GM23338 (cell line): ENCODE measurements around the gene RTN4RL1. TPM values are rescaled to one million over a fixed set of nuclear protein-coding genes. Genes with fewer than 3 reads are reported as not detected.

Experiments used
- ATAC-seq: fragments of 200-7000 bp; cut with Tn5 transposase; 3 replicates; pipeline ENCODE4 v1.9.1; 2020
- DNase-seq: peaks from one replicate; pipeline ENCODE4 v3.0.0-alpha.2; 2015; ENCODE audit warnings: low spot score
- H2AFZ ChIP-seq: fragments of 200-600 bp; sonication (generic); 2 replicates; pipeline ENCODE4 v1.8.0; 2016; ENCODE audit warnings: antibody characterized with exemption, mild to moderate bottlenecking, moderate library complexity
- H3F3A ChIP-seq: fragments of 200-600 bp; sonication (generic); replicated peaks from 2 replicates; pipeline ENCODE4 v1.8.0; 2017; ENCODE audit warnings: antibody characterized with exemption, mixed run types, low read depth
- H3K27ac ChIP-seq: fragments of 200-600 bp; sonication (generic); 2 replicates; pipeline ENCODE4 v1.6.1; 2016; ENCODE audit warnings: low read depth
- H3K27me3 ChIP-seq: fragments of 200-600 bp; sonication (generic); 2 replicates; pipeline ENCODE4 v1.8.0; 2016; ENCODE audit warnings: mild to moderate bottlenecking, mixed run types, moderate library complexity; ENCODE audit not compliant: insufficient read depth
- H3K36me3 ChIP-seq: fragments of 200-600 bp; sonication (generic); 2 replicates; pipeline ENCODE4 v1.8.0; 2016; ENCODE audit warnings: mild to moderate bottlenecking; ENCODE audit not compliant: insufficient read depth
- H3K4me1 ChIP-seq: fragments of 200-600 bp; sonication (generic); 2 replicates; pipeline ENCODE4 v1.8.0; 2016; ENCODE audit warnings: mild to moderate bottlenecking, moderate library complexity; ENCODE audit not compliant: insufficient read depth
- H3K4me2 ChIP-seq: fragments of 200-600 bp; sonication (generic); 2 replicates; pipeline ENCODE4 v1.7.1; 2017; ENCODE audit warnings: mixed run types
- H3K4me3 ChIP-seq: fragments of 200-600 bp; sonication (generic); 2 replicates; pipeline ENCODE4 v1.6.1; 2016; ENCODE audit warnings: mixed run types
- H3K79me2 ChIP-seq: fragments of 200-600 bp; sonication (generic); replicated peaks from 2 replicates; pipeline ENCODE4 v1.8.0; 2017; ENCODE audit warnings: mild to moderate bottlenecking; ENCODE audit not compliant: insufficient read depth
- H3K9me2 ChIP-seq: fragments of 200-600 bp; sonication (generic); 2 replicates; pipeline ENCODE4 v1.8.0; 2017; ENCODE audit not compliant: insufficient read depth
- H4K20me1 ChIP-seq: fragments of 200-600 bp; sonication (generic); replicated peaks from 2 replicates; pipeline ENCODE4 v1.8.0; 2017; ENCODE audit warnings: mild to moderate bottlenecking; ENCODE audit not compliant: insufficient read depth
- H3K27ac Mint-ChIP-seq: 2 replicates; pipeline ENCODE4 v1.8.0; 2020; ENCODE audit warnings: inconsistent platforms, mild to moderate bottlenecking, moderate library complexity, mixed read lengths
- H3K27me3 Mint-ChIP-seq: 3 replicates; pipeline ENCODE4 v1.8.0; 2022; ENCODE audit warnings: low read depth, mild to moderate bottlenecking, moderate library complexity, mixed read lengths, inconsistent platforms; ENCODE audit not compliant: insufficient read depth, poor library complexity
- H3K36me3 Mint-ChIP-seq: 3 replicates; pipeline ENCODE4 v1.8.0; 2021; ENCODE audit warnings: low read depth, mild to moderate bottlenecking, inconsistent platforms, moderate library complexity, mixed read lengths
- H3K4me1 Mint-ChIP-seq: 3 replicates; pipeline ENCODE4 v1.8.0; 2020; ENCODE audit warnings: mild to moderate bottlenecking, inconsistent platforms, mixed read lengths
- H3K4me3 Mint-ChIP-seq: 3 replicates; pipeline ENCODE4 v1.8.0; 2021; ENCODE audit warnings: moderate library complexity, mild to moderate bottlenecking, inconsistent platforms, mixed read lengths
- H3K9me3 Mint-ChIP-seq: 3 replicates; pipeline ENCODE4 v1.8.0; 2020; ENCODE audit warnings: moderate library complexity, mild to moderate bottlenecking, inconsistent platforms, mixed read lengths
- CREB1 ChIP-seq: fragments of 250-450 bp; sonication (Bioruptor Pico); IDR thresholded peaks from 2 replicates; pipeline ENCODE4 v1.5.0; 2020; ENCODE audit warnings: low read depth, mild to moderate bottlenecking, moderate library complexity
- CTCF ChIP-seq, 2 experiments: fragments of 200-600 bp in 1 of 2; sonication (generic) in 1 of 2; conservative IDR thresholded peaks; 2 replicates each; pipeline versions ENCODE4 v1.5.1 to v1.6.1; 2016 to 2017; ENCODE audit warnings: antibody characterized with exemption in 2 of 2, low read depth in 2 of 2, mild to moderate bottlenecking in 2 of 2, moderate library complexity in 1 of 2
- ETS1 ChIP-seq: IDR thresholded peaks from 2 replicates; pipeline ENCODE4 v1.6.1; 2016; ENCODE audit warnings: antibody characterized with exemption
- EZH2 ChIP-seq: fragments of 200-600 bp; sonication (generic); IDR thresholded peaks from one replicate; pipeline ENCODE4 v1.8.0; 2017; ENCODE audit warnings: antibody characterized with exemption, mild to moderate bottlenecking, low read depth; ENCODE audit not compliant: unreplicated experiment
- EZH2phosphoT487 ChIP-seq: fragments of 200-600 bp; sonication (generic); IDR thresholded peaks from one replicate; pipeline ENCODE4 v1.8.1; 2018; ENCODE audit warnings: antibody characterized with exemption; ENCODE audit not compliant: unreplicated experiment
- JUNB ChIP-seq: IDR thresholded peaks from one replicate; pipeline ENCODE4 v1.6.1; 2016; ENCODE audit warnings: antibody characterized with exemption; ENCODE audit not compliant: unreplicated experiment
- NANOG ChIP-seq: IDR thresholded peaks from 2 replicates; pipeline ENCODE4 v1.6.1; 2016; ENCODE audit warnings: antibody characterized with exemption, borderline replicate concordance
- POLR2AphosphoS5 ChIP-seq: IDR thresholded peaks from 2 replicates; pipeline ENCODE4 v1.6.1; 2016; ENCODE audit warnings: antibody characterized with exemption, low read depth
- REST ChIP-seq: IDR thresholded peaks from one replicate; pipeline ENCODE4 v1.6.1; 2018; ENCODE audit warnings: antibody characterized with exemption; ENCODE audit not compliant: unreplicated experiment
- ZNF114 ChIP-seq: fragments of 250-450 bp; sonication (Bioruptor Pico); IDR thresholded peaks from 2 replicates; pipeline ENCODE4 v1.5.0; 2020; ENCODE audit warnings: mild to moderate bottlenecking, moderate library complexity
- polyA plus RNA-seq: library from polyadenylated mRNA; unstranded; fragments of >200 nt; fragmentation: Nextera tagmentation; extraction: Ambion mirVana; gene quantifications from 2 replicates; pipeline ENCODE4 v1.2.1, GENCODE V29; 2016
- total RNA-seq: library from RNA; depleted of rRNA; stranded (reverse); fragments of >200 nt; shearing (Covaris generic); gene quantifications from 2 replicates; pipeline ENCODE4 v1.2.3, GENCODE V29; 2014

Gene RTN4RL1
- total and polyA plus RNA-seq, 2 experiments from 2014 or later, result 0.17 TPM; not detected in 1

- Histone ChIP-seq H3K4me3 (no peak overlapping the region), H4K20me1 (peaks cover 5% of the 10 kb centered on the region), H3K79me2 (no peaks in the 10 kb centered on the region), H3K36me3 (no peaks in the 10 kb centered on the region), H3K9me2 (no peaks in the 10 kb centered on the region), H3K4me1 (peaks cover 3% of the 10 kb centered on the region; the same call in 1 of the 2 replicates), H3K27ac (no peak overlapping the region), H3K4me2 (no peak overlapping the region), H3K27me3 (peaks cover 16% of the 10 kb centered on the region), H2AFZ (no peak overlapping the region), H3F3A (no peaks in the 10 kb centered on the region)
- TF ChIP-seq JUNB (no peak), ZNF114 (CRISPR knock-in tag) (no peak), ETS1 (no peak), REST (no peak), NANOG (no peak), CTCF (conservative IDR thresholded peaks at IDR 0.05; ENCODE audit: low read depth in 2 of 2) (no peak), CREB1 (CRISPR knock-in tag) (no peak), EZH2 (no peak), POLR2AphosphoS5 (no peak), EZH2phosphoT487 (no peak)
- Mint-ChIP-seq H3K27me3 (peaks cover 24% of the 10 kb centered on the region), H3K27ac (no peak overlapping the region), H3K36me3 (no peaks in the 10 kb centered on the region; the same call in 2 of the 3 replicates), H3K9me3 (no peaks in the 10 kb centered on the region), H3K4me3 (no peak overlapping the region; the same call in 2 of the 3 replicates), H3K4me1 (peaks cover 4% of the 10 kb centered on the region)
- no peak for ATAC-seq
- no peak for DNase-seq
These were observed 8.0 kb upstream of the RTN4RL1 start for GRCh38 chr17:2033153-2033552.
